ENCODE measurements around the gene RHOU.
"Not testable (repeated sequence)": the region's sequence is repeated elsewhere in the genome, so short reads cannot be mapped to it uniquely, and the experiment has no call there.

The RHOU gene

DNA sequence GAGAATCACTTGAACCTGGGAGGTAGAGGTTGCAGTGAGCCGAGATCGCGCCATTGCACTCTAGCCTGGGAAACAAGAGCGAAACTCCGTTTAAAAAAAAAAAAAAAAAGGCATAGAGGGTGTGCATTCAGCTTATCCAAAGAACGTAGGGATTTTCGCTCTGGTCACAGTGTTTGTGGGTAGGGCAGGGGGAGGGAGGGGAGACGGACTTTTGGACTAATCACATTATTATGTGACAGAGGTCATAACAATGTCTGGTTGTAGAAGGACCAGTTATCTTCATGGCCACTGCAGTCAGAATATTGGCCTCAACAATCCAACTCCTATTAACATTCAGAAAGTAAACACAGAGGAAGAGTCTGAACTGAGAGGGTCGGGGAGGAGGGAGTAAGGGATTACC lies 25.7 kb downstream of the RHOU start:
- no peak for DNase-seq

DNA sequence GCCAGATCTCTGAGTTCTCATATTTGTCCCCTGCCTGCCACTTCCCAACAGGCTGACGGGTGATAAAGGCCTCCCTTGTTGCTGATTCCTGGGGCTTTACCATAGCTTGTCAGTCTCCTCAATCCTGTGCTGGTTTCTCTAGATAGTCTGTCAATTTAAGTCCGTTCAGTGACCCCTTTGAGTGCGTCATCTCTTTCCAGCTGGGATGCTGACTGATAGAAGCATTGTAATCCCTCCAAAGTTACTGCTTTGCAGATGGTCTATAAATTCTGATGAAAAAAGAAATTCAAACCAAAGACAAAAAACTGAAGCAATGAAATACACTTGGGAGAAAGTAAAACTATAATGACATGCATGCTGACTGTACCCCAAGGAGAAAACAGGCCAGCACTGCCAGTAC lies 28.3 kb downstream of the RHOU start:
- no peak for DNase-seq

DNA sequence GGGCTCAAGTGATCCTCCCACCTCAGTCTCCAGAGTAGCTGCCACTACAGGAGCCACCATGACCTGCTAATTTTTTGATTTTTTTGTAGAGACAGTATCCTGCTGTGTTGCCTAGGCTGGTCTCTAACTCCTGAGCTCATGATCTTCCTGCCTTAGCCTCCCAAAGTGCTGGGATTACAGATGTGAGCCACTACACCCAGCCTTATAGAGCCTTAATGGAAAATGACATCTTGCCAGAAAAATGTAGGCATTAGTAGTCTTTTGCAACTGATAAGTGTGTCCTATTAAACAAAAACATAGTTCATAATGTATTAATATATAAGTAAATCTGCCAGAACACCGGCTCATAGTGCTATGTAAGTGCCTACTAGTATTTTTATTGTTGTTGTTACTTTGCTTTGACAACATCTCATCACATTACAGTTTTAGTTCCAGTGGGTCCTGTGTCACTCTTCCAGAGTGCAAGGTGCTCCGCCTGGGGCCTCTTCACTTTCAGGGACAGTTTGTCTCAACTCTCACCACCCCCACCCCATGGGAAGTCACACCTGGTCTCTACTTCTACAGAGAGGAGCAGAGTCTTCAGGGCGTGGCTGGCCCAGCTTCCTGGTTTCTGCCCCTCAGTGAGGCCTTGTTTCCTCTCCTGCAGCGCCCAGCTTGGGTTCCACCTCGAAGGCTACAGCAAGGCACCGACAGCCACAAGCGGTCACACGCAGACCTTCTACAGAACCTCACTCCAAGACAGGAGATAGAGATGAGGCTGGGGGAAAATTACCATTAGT lies 30.1 kb downstream of the RHOU start:
- DNase-seq, result peak; percentile 6 to 19

- DNase-seq, result no peak
These were observed 31.5 kb downstream of the RHOU start for GRCh38 chr1:228766788-228767187.

GRCh38 chr1:228767636-228768354 lies 32.5 kb downstream of the RHOU start:
- no peak for DNase-seq

GRCh38 chr1:228768355-228769000 lies 33.2 kb downstream of the RHOU start:
- no peak for DNase-seq

GRCh38 chr1:228770779-228771223 lies 35.5 kb downstream of the RHOU start:
- DNase-seq, result no peak

DNA sequence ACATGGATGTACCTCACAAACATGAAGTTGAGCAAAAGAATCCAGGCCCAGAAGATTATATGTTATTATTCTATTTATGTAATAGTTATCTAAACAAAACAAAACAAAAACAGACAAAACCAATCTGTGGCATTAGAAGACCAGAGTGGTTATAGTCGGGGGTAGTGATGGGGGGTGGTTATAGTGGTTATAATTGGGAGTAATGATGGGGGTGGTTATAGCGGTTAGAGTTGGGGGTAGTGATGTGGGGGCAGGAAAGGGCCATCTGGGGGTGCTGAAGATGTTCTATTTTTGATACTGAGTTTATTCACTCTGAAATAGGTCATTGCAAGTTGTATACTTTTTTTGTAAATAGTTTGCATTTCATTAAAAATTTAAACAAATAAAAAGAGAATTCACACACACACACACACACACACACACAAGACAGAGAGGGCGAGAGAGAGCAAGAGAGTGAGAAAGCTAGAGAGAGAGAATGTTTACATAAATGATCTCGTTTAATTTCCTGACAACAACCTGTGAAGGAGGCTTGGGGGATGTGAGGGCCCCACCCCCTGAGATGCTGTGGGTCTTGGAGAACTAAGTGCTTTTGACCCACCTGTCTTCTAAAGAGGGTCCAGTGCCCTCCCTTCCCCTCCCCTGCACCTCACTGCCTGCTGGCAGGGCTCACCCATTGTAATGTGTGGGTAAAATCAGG lies 37.4 kb downstream of the RHOU start:
- no peak for DNase-seq

DNA sequence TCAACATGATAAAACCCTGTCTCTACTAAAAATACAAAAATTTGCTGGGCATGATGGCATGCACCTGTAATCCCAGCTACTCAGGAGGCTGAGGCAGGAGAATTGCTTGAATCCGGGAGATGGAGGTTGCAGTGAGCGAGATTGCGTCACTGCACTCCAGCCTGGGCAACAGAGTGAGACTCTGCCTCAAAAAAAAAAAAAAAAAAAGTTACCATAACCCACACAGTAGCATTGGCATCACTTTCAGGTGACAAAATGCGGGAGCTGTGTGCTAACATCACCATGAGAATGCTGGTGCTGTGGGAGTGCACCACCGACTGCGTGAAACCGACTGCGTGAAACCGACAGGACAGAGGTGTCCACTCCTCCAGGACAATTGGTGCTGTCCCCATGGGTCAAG lies 40.7 kb downstream of the RHOU start:
- not testable (repeated sequence) for DNase-seq

DNA sequence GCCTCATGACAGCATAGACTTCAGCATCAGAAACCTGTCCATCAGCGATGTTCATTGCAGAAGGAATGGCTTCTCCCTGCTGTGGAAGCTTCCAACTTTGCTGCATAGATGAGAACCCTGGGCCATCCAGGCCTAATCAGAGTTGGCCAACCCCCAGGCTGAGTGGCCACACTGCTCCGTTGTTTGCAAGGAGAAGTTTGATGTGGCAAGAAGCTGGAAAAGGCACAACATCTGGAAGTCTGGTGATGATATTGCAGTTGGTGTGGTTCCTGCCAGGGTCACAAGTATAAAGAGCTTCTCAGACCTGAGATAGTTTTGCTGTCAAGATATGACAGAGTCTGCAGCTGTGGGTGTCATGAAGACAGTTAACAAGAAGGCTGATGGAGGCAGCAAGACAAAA lies 41.2 kb downstream of the RHOU start:
- DNase-seq, result no peak

- DNase-seq, result no peak
These were observed 42.0 kb downstream of the RHOU start for GRCh38 chr1:228777236-228777635.

DNA sequence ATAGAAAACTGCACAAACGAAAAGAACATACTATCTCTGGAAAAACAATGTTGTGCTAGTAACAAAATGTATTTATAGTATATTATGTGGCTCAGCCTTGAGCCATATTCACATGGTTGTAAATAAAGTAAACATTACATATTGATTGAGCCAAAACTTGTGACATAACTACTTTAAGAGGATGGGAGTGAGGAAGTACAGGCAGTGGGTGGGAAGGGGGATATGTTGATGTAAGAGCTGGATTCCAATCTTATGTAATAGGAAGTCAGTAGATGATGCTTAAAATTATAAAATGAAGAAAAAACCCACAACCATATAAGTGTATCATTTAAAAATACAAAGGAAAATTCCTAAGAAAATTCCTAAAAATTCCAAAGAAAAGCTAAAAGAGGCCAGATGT lies 42.7 kb downstream of the RHOU start:
- no peak for DNase-seq

DNA sequence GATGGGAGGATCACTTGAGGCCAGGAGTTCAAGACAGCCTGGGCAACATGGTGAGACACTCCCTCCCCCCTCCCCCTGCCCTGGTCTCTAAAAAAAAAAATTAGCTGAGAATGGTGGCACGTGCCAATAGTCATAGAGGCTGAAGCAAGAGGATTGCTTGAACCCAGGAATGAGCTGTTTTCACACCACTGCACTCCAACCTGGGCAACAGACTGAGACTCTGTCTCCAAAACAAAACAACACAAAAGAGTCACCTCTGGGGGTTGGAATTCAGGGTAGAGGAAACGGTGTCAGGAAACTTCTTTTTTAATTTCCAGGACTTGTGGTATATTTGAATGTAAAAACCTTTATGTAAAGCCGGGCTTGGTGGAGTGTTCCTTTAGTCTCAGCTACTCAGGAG lies 43.2 kb downstream of the RHOU start:
- DNase-seq, result no peak

DNA sequence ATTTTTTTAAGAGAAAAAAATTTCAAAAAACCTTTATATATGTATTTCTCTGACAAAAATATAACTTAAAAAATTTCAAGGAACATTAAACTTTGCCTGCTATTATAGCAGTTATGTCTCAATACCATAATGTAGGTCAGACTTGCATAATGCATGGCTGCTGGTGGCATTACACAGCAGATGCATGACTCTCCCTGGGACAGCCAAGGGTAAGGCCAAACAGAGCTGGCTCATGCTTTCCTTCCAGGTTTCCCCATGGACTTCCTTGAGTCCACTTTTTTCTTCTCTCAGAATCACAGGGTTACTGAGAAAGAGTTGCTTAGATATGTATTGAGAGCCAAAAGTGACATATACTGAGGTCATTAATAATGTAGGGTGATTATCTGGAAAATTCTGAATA lies 43.7 kb downstream of the RHOU start:
- DNase-seq, result no peak

DNA sequence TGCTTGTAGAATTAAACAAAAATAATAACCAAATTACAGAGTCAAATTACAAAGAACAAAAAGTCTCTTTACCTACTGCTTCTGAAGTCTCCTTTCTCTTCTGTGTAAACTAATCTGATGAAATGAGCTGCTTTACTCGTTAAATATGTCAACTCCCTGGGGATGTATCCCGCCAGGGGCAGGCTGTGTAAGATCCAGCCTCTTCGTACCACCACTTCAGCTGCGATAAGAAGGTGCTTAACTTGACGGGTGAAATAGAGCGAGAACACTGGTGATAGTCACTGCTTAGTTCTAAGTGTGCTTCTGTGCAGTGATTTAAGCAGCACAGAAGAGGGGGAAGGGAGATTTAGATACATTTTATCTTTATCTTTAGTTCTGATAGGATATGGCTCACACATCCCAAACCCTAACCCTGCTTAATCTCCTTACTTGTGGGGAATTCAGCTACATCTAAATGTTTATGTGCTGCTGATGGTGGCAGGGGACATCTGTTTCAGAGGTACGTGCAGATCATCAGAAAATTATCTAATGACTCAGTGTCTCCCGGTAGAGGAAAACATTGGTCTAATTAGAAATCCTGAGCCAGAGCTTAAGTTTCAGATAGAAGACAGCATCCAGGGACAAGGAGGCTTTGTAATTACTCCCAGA lies 46.0 kb downstream of the RHOU start:
- DNase-seq, result no peak

GRCh38 chr1:228781809-228782661 lies 46.8 kb downstream of the RHOU start:
- DNase-seq, result no peak

- no peak for DNase-seq
These were observed 47.6 kb downstream of the RHOU start for GRCh38 chr1:228782662-228783417.

- no peak for DNase-seq
These were observed 48.2 kb downstream of the RHOU start for GRCh38 chr1:228783418-228784040.

DNA sequence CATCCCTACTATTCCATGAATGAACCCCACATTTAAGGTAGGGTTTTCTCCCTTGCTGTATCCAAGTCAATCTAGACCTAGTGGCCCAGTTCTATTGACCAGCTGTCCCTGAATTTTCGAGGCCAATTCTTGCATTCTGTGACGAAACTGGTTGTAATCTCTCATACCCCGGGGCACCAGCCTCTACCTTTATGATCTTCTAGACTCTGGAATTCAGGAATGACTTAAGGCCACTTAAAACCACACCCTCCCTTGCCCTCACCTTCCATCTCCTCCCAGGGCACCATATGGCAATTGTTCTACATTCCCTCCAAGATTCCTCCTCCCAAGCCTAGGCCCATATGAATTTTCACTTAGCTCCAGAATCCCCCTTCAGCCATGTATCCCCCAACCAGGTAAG lies 48.9 kb downstream of the RHOU start:
- no peak for DNase-seq
